Endothelial cell of umbilical vein (primary cell): Measurements from ENCODE around the gene RTN4IP1. TPM values are rescaled to one million over a fixed set of nuclear protein-coding genes. Genes with fewer than 3 reads are reported as not detected.

Experiments
- BruUV-seq: library from RNA; stranded (reverse); fragments of 400-500 nt; replicated peaks from 2 replicates; lab custom pipeline; 2021; lab: Mats Ljungman, UMichigan
- CTCF ChIA-PET: fragments of 300-600, 350-600 bp; sonication (Branson Sonifier 250); formaldehyde crosslinking; loops from one replicate; lab custom pipeline; 2021; ENCODE audit warnings: antibody characterized with exemption, inconsistent platforms; lab: Charles Lee
- POLR2A ChIA-PET: fragments of 300-600, 350-600 bp; sonication (Branson Sonifier 250); formaldehyde crosslinking; loops from one replicate; lab custom pipeline; 2021; ENCODE audit warnings: antibody characterized with exemption, inconsistent platforms; lab: Charles Lee
- DNase-seq: peaks from one replicate; pipeline ENCODE4 v3.0.0-alpha.2; 2011; ENCODE audit warnings: low read depth, low spot score
- FAIRE-seq: peaks from 2 replicates; lab custom pipeline; 2011; peaks lifted over from hg19 to GRCh38; lab: Jason Lieb, UNC
- H2AFZ ChIP-seq: 2 replicates; pipeline ENCODE4 v1.6.0; 2012; ENCODE audit warnings: low read depth, low read length, control low read depth, inconsistent platforms
- H3K27ac ChIP-seq: 2 replicates; pipeline ENCODE4 v1.5.1; 2011; ENCODE audit warnings: low read depth, mild to moderate bottlenecking, control low read depth, low read length, moderate library complexity; ENCODE audit not compliant: insufficient read depth
- H3K27me3 ChIP-seq, 2 experiments: 2 replicates each; pipeline versions ENCODE4 v1.6.0 to v1.6.1; 2011; ENCODE audit warnings: low read length in 2 of 2, mixed read lengths in 1 of 2; ENCODE audit not compliant: control insufficient read depth in 2 of 2, insufficient read depth in 2 of 2
- H3K36me3 ChIP-seq, 2 experiments: 2 replicates in 1 of 2; 3 replicates in 1 of 2; pipeline ENCODE4 v1.5.1; 2011; ENCODE audit warnings: low read length in 2 of 2, mild to moderate bottlenecking in 1 of 2, moderate library complexity in 1 of 2; ENCODE audit not compliant: control insufficient read depth in 2 of 2, insufficient read depth in 2 of 2; ENCODE audit errors: extremely low read depth in 1 of 2
- H3K4me1 ChIP-seq: 3 replicates; pipeline ENCODE4 v1.5.1; 2011; ENCODE audit warnings: mild to moderate bottlenecking, low read length; ENCODE audit not compliant: control insufficient read depth, insufficient read depth; ENCODE audit errors: extremely low read depth
- H3K4me2 ChIP-seq: 2 replicates; pipeline ENCODE4 v1.6.1; 2011; ENCODE audit warnings: low read length, control low read depth, mixed read lengths; ENCODE audit not compliant: insufficient read depth
- H3K4me3 ChIP-seq, 3 experiments: fragments of 200-600 bp in 1 of 3; sonication (generic), shearing (Covaris generic) in 1 of 3; replicated peaks in 1 of 3; 2 replicates each; pipeline ENCODE4 v1.5.1; 2011 to 2016; ENCODE audit warnings: control low read depth in 3 of 3, low read length in 3 of 3, mild to moderate bottlenecking in 2 of 3, inconsistent platforms in 1 of 3, low read depth in 1 of 3, moderate library complexity in 1 of 3; ENCODE audit not compliant: insufficient read depth in 1 of 3
- H3K79me2 ChIP-seq: 2 replicates; pipeline ENCODE4 v1.6.0; 2012; ENCODE audit warnings: low read length, inconsistent platforms; ENCODE audit not compliant: control insufficient read depth, insufficient read depth
- H3K9ac ChIP-seq: replicated peaks from 2 replicates; pipeline ENCODE3; 2011; ENCODE audit warnings: low read length, control low read depth; ENCODE audit not compliant: insufficient read depth; ENCODE audit errors: extremely low read depth
- H3K9me1 ChIP-seq: replicated peaks from 3 replicates; pipeline ENCODE4 v1.6.0; 2011; ENCODE audit warnings: mild to moderate bottlenecking, low read length; ENCODE audit not compliant: control insufficient read depth, insufficient read depth; ENCODE audit errors: extremely low read depth
- H3K9me3 ChIP-seq: replicated peaks from 2 replicates; pipeline ENCODE4 v1.5.1; 2012; ENCODE audit warnings: low read length, inconsistent platforms; ENCODE audit not compliant: control insufficient read depth, insufficient read depth
- H4K20me1 ChIP-seq: replicated peaks from 2 replicates; pipeline ENCODE3; 2011; ENCODE audit warnings: mild to moderate bottlenecking, low read length; ENCODE audit not compliant: control insufficient read depth, insufficient read depth; ENCODE audit errors: extremely low read depth
- CTCF ChIP-seq, 2 donors: IDR thresholded peaks; 1 replicate in 1 of 2; 2 replicates in 1 of 2; pipeline ENCODE4 v1.5.1; 2011; ENCODE audit warnings: low read length in 2 of 2, mild to moderate bottlenecking in 2 of 2, moderate library complexity in 2 of 2, control low read depth in 1 of 2, inconsistent platforms in 1 of 2, low read depth in 1 of 2; ENCODE audit not compliant: insufficient read depth in 1 of 2; ENCODE audit errors: extremely low read depth in 1 of 2
- FOS ChIP-seq: IDR thresholded peaks from 2 replicates; pipeline ENCODE4 v1.6.1; 2011; ENCODE audit warnings: mild to moderate bottlenecking, low read length, moderate library complexity, borderline replicate concordance; ENCODE audit not compliant: insufficient read depth
- POLR2A ChIP-seq: IDR thresholded peaks from 2 replicates; pipeline ENCODE4 v1.6.1; 2012; ENCODE audit warnings: low read depth, mild to moderate bottlenecking, control low read depth, low read length
- dilution Hi-C: fragments of 300-500 bp; cut with MboI; formaldehyde crosslinking; loops from one replicate; pipeline ENCODE4 v1.15.0; 2019; ENCODE audit warnings: low sequenced_read_pairs; ENCODE audit not compliant: extremely low pct_ligation_motif_present
- intact Hi-C: fragments of 100-400 bp; cut with micrococcal nuclease; formaldehyde crosslinking; loops from one replicate; pipeline ENCODE4 v1.10.0; 2022
- polyA plus RNA-seq, 4 experiments: library from polyadenylated mRNA; depleted of rRNA in 3 of 4; stranded (reverse) in 3 of 4; unstranded in 1 of 4; fragments of >200 nt; gene quantifications; 2 replicates each; pipeline versions ENCODE4 v1.2.1 to v1.2.3, GENCODE V29; 2011 to 2012; ENCODE audit warnings: missing spikeins in 1 of 4
- total RNA-seq: library from RNA; stranded (reverse); gene quantifications from 2 replicates; pipeline ENCODE4 v1.2.3, GENCODE V29; 2021

The RTN4IP1 gene
- total and polyA plus RNA-seq, 2 donors (not counting 3 experiments of a cell fraction or from before 2014, with no cell fraction given): 3.9 to 5.4 TPM

GRCh38 chr6:106547601-106548453 is 81.5 kb downstream of the RTN4IP1 start:
- FAIRE-seq: no peak
- no peaks in the 10 kb centered on the region for H3K79me2 ChIP-seq
- POLR2A ChIA-PET: no interaction called here
- intact Hi-C loops: loop anchor here (1.0 to 2.0 kb wide), 4 partner anchors 23 to 1088 kb away; partner anchors contain the start of gene ATG5
- H3K36me3 ChIP-seq: no peaks in the 10 kb centered on the region
- H3K27ac ChIP-seq: peak overlapping the region; percentile 99
- H2AFZ ChIP-seq: peak overlapping the region; percentile 5
- no peaks in the 10 kb centered on the region for H3K9me3 ChIP-seq
- dilution Hi-C loops: no loop called here
- H3K27me3 ChIP-seq: no peaks in the 10 kb centered on the region
- peak; percentile 75 for DNase-seq
- peaks cover 29% of the 10 kb centered on the region for H3K4me1 ChIP-seq
- peak overlapping the region; percentile 20 for H3K9ac ChIP-seq
- H3K9me1 ChIP-seq: no peaks in the 10 kb centered on the region
- no peaks in the 10 kb centered on the region for H4K20me1 ChIP-seq
- no peak overlapping the region for H3K4me3 ChIP-seq
- H3K4me2 ChIP-seq: peak overlapping the region; percentile 65
- TF ChIP-seq POLR2A (no peak), FOS (peak; percentile 56), CTCF (IDR thresholded peaks at IDR 0.05; ENCODE audit: extremely low read depth in 1 of 2, insufficient read depth in 1 of 2, low read depth in 1 of 2, low read length in 2 of 2) (no peak)
- BruUV-seq: TSS peak; percentile 91
- CTCF ChIA-PET: interaction anchor here (1.0 to 2.7 kb wide), 6 partner anchors 8 to 38 kb away, joined by 3 to 24 read pairs (median 5); no protein-coding TSS in a partner anchor
